HG02642 (cell line): ENCODE data around the gene MOB3A.

Experiments
- ATAC-seq: cut with Tn5 transposase; IDR thresholded peaks from one replicate; pipeline ENCODE4 v1.9.1; 2021; ENCODE audit warnings: mild to moderate bottlenecking; ENCODE audit not compliant: unreplicated experiment, poor library complexity

The MOB3A gene

DNA sequence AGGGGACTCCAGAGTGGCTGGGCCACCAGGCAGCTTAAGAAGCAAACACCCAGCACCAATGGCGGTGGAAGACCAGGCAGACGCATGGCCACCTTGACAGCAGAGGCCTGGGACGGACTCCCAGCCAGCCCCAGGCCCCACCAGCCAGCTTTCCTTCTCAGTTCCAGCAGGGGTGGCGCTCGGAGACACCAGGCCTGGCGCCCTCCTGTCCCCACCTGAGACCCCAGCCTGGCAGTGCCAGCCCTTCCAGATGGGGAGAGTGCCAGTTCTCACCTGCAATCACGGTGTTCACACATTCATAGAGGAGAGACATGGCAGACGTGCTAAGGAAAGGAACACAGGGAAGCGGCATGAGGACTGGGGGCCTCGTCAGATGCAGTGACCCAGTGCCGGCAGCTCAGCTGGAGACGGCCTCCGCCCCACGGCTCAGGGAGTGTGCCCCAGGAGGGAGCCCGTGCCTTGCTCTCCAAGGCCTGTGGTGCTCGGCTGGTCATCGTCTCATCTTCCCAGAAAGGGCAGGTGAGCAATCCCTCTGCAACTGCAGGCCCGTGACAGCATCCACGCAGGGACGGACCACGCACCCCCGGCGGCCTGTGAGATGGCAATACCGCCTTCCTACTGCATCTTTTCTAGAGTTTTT, 30.9 kb upstream of the MOB3A start:
- no peak for ATAC-seq

GRCh38 chr19:2123682-2124387, 27.7 kb upstream of the MOB3A start:
- ATAC-seq: no peak

- ATAC-seq: no peak
Measured at GRCh38 chr19:2122982-2123381, 26.9 kb upstream of the MOB3A start.

- no peak for ATAC-seq
Measured at GRCh38 chr19:2122251-2122650, 26.1 kb upstream of the MOB3A start.

GRCh38 chr19:2121416-2122051, 25.4 kb upstream of the MOB3A start:
- no peak for ATAC-seq

DNA sequence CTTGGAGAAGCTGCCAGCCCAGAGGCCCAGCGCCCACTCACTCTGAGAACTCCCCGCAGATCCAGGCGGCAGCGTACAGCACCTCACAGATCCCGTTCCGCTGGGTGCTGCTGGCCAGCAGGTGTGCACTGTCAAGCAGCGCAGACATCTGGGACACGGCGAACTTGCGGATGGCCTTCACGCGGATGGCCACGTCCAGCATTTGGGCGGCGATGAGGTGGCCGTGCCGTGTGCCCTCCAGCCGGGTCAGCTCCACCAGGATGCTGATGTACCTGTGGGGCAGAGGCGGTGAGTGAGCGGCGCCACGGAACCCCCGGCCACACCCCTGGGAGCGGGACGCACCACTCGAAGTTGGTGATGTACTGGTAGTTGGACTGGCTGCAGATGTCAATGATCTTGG, 24.7 kb upstream of the MOB3A start:
- no peak for ATAC-seq

DNA sequence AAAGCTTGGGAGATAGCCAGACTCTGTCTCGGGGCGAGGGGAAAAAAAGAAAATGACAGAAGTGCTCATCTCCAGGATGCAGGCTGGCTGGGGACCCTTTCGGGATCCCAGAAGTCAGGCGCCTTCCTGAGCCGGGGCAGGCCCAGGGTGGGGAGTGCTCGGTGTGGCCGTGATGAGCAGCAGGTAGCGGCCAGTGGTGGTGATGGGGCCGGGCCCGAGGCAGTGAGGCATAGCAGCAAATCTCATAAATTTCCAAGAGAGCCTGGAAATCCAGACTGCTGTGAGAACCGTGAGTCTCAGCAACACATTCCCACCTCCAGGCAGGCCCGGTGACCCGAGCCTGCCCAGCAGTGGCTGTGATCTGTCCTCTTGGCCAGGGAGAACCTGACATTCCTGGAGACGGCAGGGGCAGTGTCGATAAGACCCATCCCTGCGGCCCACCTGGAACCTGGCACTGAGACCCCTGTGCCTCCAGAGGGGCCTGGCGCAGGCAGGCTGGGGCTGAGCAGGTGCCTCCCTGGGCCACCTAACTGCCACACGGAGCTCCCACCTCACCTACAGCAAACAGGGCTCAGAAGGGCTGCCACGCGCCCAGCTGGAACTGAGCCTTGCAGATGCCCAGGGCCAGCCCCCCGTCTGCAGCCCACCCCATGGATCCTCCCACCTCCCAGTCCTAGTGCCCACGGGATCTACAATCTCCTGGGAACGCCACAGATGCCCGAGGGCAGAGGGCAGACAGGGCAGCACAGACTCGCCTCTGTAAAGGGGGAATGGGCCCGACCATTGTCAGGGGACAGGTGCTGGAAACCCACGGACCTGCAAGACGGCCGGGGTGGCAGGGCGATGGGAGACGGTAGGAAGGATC, 24.0 kb upstream of the MOB3A start:
- no peak for ATAC-seq

GRCh38 chr19:2118438-2118837, 22.3 kb upstream of the MOB3A start:
- no peak for ATAC-seq

DNA sequence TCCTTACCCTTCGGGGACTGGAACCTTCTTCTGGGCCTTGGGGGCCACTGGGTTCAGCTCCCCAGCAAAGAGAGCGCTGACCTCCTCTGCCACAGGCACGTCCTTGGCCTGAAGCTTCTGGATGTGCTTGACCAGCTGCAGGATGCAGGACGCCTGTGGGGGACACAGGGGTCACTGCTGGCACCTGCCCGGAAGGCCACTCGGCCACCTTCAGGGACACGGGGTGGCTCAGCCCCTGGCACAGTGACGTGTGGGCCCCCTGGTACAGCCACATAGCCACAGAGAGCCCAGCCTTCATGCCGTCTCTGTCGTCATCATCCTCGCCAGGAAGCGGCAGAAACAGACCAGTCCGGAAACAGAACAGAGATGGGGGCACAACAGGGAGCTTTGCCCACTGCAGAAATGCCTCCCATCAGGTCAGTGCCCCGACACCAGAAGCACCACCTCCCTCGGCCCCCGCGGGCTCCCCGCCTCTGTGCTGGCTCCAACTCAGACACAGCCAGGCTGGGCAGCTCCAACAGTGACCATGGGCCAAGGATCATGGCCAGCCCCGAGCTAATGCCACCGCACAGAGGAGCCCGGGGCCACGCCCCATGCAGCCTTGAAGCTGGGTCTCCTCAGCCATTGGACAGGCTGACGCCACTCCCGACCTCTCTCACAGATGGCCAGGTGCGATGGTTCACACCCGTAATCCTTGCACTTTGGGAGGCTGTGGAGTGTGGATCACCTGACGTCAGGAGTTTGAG, 21.3 kb upstream of the MOB3A start:
- ATAC-seq: no peak

- no peak for ATAC-seq
Measured at GRCh38 chr19:2116507-2116906, 20.4 kb upstream of the MOB3A start.

- ATAC-seq: no peak
Measured at GRCh38 chr19:2115911-2116426, 19.8 kb upstream of the MOB3A start.

DNA sequence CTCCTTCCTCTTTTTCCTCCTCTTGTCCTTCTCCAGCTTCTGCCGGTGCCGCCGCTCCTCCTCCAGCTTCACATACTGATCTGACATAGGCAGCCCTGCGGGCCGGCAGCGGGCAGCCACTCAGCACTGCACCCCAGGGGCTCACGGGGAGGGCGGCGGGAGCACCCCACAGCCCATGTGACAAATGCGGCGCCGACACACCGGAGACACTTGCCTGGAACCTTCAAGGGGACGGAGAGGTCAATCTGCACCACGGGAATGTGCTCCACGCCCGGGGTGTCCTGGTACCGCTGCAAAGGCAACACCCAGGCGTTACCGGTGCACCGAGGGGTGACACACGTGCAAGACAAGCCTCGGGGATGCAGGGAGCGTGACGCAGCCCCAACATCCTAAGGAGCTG, 19.2 kb upstream of the MOB3A start:
- ATAC-seq: no peak

GRCh38 chr19:2114821-2115220, 18.7 kb upstream of the MOB3A start:
- no peak for ATAC-seq

DNA sequence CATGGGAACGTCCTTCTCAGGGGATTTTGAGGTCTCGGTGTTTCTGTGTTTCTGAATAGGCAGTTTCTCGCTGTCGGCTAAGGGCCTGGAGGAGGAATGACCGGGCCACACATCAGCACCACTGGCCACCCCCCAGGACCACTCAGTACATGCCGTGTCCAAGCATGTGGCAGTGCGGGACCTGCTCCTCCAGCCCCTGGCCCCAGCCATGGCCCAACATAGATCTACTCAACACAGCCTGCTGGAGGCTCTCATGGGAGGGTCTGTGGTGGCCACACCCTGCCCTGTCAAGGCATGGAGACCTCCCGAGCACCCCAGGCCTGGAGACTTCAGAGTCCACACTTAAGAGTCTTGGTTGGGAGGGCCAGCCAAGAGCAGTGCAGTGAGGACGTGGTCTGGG, 18.1 kb upstream of the MOB3A start:
- ATAC-seq: no peak

- no peak for ATAC-seq
Measured at GRCh38 chr19:2113439-2114211, 17.5 kb upstream of the MOB3A start.

GRCh38 chr19:2112516-2113320, 16.6 kb upstream of the MOB3A start:
- no peak for ATAC-seq

DNA sequence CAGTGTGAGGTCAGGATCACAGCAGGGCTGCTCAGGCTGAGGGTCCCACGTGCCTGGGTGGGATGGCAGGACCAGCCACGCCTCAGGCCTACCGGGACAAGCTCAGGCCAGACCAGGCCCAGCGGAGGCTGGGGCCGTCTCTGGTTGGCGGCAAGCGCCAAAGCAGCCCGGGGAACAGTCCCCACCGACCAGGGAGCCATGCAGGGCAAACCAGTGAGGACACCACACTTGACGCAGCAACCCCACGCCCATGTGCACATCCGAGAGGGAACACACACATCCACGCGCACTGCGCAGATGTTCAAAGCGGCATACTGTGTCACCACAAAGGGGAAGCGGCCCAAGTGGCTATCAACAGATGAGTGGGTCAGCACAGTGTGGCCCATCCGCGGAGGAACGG, 15.8 kb upstream of the MOB3A start:
- no peak for ATAC-seq

GRCh38 chr19:2111425-2111824, 15.3 kb upstream of the MOB3A start:
- ATAC-seq: no peak
